GM18511 (cell line): ENCODE results near the gene TCP11L2.
A peak's percentile ranks its signal among the peaks of the same experiment; 100 is the strongest.
"Not testable (repeated sequence)": the region's sequence is repeated elsewhere in the genome, so short reads cannot be mapped to it uniquely, and the experiment has no call there.

Experiments used
- ATAC-seq: cut with Tn5 transposase; IDR thresholded peaks from one replicate; pipeline ENCODE4 v1.9.1; 2021; ENCODE audit warnings: mild to moderate bottlenecking, moderate library complexity; ENCODE audit not compliant: unreplicated experiment

TCP11L2 gene

DNA sequence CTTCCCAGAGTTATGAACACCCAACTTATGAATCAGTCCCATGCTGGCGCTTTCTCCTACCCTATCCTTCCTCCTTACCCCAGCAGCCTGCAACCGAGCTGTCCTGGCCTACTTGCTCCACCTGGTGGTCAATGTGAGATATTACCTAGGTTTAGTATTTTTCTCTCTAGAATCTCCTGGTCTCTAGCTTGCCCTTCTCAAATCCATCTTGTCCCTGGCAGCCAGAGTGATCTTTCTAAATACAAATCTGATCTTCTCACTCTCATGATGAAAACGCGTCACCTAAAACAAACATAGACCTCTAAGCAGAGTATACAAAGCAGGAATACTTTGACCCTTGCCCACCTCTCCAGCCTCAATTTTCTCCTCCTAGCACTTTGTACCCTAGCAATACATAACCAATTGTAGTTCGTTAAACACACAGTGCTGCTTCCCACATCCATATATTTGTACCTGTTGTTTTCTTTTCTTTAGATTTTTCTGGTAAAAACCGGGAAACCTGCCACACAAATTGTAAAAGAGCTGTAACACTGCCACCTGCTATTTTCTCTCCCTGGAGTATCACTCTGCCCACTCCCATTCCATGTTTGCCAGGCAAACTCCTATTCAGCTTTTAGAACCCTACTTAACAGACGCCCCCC, 20.0 kb upstream of the TCP11L2 start:
- ATAC-seq = no peak

DNA sequence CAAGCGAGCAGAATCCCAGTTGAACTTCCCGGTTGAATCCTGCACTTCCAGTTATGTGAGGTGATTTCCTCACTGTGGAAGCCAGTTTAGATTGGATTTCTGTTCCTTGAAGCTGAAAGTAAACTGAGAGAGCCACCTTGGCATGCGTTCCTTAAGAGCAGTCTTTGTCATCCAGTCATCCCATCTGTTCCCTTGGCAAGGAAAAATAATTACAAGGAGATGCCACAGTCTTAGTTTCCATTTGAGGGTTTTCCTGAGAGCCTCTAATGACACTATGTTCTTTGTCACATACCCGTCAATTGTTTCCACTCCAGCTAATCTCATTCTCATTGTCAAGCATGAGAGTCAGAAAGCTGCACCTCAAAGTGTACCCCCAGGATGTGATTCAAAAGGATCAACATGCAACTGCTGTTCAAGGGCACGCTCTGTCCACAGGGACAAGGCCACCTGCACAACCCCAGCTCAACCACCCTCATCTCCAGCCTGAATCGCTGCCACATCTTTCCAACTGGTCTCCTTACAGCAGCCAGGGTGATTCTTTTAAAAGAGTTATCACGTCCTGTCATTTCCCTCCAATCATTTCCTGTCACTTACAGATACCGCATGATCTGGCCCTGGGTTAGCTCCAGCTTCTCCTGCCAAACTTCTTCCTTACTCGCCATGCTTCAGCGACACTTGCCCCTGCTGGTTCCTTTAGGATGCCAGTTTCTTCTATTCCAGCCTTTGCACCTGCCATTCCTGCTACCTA, 18.0 kb upstream of the TCP11L2 start:
- ATAC-seq = no peak

DNA sequence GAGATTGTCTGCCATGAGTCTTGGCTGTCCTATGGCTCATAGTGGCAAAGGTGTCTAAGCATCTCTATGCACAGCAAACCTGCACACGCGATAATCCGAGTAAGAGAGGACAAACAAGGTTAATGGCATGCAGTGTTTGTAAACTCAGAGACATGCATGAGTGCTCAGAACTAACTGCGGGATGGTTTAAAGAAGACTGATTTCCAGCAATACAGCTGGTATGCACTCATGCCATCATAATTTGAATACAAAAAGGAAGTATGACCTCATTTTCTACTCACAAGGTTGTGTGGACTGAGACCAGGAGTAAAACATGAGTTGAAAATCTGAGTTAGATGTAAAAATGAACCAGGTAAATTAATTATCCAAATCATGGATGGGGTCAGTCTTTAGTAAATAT, 16.6 kb upstream of the TCP11L2 start:
- ATAC-seq = peak; percentile 74

DNA sequence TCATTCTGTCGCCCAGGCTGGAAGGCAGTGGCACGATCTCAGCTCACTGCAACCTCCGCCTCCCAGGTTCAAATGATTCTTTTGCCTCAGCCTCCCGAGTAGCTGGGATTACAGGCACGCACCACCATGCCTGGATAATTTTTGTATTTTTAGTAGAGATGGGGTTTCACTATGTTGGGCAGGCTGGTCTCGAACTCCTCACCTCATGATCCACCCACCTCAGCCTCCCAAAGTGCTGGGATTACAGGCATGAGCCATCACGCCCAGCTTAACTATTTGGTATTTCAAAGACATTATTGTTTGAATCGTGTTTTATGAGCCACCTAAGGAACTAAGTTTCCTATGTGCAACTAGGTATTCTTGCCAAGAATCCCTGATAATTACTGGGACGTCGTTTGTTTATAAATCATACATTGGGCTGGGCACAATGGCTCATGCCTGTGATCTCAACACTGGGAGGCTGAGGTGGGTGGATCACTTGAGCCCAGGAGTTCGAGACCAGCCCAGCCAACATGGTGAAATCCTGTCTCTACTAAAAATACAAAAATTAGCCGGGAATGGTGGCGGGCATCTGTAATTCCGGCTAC, 15.9 kb upstream of the TCP11L2 start:
- ATAC-seq = not testable (repeated sequence)

DNA sequence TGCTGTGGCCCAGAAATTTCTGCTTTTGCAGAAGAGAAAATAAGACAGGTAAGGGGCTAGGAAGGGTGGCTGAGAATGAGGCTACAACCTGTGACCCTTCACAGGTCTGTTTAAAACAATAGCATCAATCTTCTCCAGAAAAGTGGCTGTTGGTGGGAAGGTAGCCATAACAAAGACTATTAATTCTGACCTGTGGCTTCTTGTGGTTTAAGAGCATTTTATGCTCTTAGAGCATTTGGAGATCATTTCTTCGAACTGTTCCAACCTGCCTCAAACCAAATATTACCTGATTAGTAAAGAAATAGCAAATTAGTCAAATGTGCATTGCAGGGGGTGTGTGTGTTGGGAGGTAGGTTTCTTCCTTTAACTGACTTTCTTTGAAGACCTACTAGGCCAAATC, 15.2 kb upstream of the TCP11L2 start:
- ATAC-seq = no peak

DNA sequence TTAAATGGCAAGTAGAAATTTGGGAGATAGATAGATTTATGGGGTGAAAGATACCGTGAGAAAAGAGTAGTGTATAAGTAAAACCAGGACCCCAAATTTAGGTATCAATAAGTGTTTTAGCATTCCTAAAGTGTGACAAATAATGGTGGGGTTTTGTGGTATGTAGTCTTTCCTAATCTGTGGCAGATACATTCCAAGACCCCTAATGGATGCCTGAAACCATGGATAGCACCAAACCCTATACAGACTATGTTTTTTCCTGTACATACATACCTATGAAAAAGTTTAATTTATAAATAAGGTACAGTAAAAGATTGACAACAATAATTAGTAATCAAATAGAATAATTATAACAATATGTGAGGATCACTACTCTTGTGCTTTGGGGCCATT, 14.4 kb upstream of the TCP11L2 start:
- ATAC-seq = no peak

DNA sequence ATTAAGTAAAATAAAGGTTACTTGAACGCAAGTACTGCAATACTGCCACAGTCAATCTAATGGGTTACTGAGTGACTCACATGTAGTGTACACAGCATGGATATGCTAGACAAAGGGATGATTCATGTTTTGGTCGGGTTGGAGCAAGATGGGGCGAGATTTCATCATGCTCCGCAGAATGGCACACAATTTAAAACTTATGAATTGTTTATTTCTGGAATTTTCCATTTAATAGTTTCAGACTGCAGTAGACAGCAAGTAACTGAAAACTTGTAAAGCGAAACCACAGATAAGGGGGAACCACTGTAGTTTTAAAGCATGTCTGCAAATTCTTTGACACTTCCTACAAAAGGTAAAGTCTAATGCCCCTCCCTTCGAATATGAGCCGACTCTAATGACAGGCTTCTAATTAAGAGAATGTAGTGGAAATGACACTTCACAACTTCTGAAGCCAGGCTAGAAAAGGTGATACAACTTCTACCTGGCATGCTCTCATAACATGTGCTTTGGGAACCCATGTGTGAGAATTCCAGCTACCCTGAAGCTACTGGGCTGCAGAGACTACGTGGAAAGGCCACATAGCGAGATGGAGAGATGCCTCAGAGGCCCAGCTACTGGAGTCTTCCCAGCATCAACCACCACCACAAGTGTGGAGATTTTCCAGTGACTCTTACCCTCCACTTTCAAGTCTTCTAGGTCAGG, 13.9 kb upstream of the TCP11L2 start:
- no peak for ATAC-seq

DNA sequence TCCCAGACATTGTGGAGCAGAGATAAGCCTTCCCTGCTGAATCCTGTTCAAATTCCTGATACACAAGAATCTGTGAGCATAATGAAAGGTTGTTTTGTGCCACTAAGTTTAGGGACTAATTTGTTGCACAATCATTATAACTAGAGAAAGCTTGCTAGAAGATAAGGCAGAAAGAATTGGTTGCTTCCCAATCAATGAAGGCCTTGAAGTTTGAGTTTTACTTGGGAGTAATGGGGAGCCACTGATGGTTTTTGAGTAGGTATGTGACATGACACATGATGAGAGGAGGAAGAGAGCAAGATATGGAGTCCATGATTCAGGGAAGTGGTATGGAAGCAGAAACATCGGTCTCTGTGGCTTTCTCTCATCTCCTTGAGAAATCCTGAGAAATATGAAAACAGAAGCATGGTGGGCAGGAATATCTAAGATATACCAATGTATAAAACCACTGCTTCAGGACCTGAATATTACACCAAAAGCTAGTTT, 13.3 kb upstream of the TCP11L2 start:
- no peak for ATAC-seq

DNA sequence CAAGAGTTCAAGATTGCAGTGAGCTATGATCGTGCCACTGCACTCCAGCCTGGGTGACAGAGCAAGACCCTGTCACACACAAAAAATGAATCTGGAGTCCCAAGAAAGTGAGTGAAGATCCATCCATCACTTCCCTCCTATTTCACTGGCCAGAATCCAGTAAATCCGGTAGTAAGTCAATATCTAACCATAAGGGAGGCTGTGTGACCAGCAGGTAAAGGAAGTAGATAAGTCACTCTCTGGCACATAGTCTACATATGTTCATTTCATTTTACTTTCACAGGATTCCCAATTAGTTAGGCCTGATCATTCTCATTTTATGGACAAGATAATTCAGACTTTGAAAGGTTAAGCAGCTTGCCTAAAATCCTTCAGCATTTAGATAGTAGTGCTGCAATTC, 11.9 kb upstream of the TCP11L2 start:
- no peak for ATAC-seq

DNA sequence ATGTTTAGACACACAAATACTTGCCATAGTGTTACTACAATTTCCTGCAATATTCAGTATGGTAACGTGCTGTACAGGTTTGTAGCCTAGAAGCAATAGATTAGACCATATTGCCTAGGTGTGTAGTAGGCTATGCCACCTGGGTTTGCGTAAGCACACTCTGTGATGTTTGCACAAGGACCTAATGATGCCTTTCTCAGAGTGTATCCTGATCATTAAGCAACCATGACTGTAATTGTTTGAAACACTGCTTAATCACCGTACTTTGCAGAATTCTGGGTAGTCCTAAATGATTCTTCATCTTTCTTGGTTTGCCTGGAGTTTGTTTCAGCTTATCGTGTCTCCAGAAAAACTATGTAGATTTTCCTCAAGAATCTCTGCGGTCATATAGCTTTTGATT, 11.2 kb upstream of the TCP11L2 start:
- ATAC-seq = no peak

DNA sequence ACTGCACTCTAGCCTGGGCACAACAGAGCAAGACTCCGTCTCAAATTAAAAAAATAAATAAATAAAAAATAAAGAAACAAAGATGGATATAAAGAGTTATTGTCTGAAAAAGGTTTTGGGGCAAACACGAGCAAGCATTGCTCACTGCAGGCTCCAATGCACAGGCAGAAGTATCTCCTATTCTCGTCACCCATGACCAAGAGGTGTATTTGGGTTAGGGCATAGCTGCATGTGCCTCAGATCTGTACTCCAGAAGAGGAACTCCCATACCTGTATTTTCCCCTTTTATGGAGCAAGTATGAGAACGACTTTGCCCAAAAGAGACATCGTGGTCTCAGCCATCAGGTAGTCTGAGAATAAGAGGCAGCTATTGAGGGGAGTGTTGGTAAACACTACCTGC, 10.2 kb upstream of the TCP11L2 start:
- no peak for ATAC-seq

DNA sequence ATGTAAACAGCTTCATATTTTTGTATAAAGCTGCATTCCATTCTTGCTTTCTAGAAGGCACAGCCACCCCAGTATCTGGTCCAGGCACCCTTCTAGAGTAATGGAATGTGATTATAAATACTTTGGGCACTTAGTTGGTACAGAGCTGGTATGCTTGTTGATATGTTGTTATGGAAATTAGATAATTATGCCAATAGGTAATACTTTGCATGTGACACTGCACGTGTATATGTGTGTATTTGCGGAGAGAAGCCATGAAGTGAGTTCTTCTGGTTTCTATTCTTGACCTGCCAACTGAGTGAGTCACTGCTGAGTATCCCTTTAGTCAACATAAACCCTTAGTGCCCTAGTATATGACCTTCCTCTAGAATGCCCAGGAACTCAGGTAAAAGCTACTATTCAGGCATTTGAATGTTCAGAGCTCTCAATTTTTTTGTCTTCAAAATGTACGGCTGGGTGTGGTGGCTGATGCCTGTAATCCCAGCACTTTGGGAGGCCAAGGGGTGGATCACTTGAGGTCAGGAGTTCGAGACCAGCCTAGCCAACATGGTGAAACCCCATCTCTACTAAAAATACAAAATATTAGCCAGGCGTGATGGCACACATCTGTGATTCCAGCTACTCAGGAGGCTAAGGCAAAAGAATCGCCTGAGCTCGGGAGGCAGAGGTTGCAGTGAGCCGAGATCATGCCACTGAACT, 6.2 kb upstream of the TCP11L2 start:
- ATAC-seq = no peak

DNA sequence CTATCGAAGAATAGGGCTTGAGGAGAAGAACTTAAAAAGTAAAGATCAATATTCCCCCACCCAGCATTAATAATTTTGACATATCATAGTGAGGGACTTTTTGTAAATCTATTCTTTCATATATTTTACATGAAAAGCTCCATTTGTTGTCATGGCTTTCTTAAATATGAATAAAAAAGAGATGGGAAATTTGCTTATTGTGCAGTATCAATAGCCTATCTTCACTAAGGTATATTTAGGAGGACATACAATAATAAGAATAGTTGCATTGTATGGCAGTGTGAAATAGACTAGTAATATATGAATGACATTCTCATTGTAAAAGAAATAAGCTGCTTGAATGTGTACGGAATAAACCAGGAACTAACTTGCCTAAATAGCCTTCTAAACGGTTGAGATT, 5.5 kb upstream of the TCP11L2 start:
- ATAC-seq = no peak

DNA sequence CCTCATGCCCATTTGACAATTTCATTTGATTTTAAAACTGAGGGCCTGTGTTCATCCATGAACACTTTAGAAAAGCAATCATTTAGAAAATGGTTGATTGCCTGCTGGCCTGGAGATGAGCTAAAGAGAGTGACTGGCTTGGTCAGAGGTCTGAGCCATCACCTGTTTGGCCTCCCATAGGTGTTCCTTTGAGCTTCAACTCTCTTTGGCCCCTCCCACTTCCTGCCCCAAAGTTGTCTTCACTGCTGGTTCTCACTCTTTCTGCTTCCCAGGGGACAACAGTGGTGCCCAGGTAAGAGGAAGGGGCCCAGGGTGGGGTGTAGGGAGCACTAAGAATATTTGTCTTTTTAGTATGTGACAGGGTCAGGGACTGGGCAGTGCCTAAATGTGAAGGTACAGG, 4.9 kb upstream of the TCP11L2 start:
- ATAC-seq = no peak

DNA sequence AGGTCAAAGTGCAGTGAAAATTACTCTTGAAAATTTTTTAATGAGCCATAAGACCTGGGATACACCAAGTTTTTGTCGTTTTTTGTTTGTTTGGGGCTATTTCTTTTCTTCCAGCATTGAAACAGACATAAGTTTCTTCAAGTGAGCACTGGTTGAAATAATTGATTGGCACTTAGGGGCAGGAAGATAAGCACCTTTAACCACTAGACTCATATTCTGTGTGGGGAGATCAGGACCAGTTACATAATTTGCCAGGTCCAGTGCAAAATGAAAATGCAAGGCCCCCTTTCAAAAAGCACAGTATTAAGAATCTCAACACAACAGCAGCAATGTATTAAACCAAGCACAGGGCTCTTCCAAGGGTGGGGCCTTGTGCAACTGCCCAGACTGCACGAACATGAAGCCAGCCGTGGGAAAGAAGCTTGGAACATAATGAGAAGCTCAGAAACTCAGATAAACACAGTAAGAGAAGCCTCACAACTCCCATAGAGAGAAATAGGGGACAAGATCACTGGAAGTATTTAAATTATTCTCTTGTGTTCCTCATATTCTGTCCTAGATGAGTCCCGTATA, 3.2 kb upstream of the TCP11L2 start:
- no peak for ATAC-seq

DNA sequence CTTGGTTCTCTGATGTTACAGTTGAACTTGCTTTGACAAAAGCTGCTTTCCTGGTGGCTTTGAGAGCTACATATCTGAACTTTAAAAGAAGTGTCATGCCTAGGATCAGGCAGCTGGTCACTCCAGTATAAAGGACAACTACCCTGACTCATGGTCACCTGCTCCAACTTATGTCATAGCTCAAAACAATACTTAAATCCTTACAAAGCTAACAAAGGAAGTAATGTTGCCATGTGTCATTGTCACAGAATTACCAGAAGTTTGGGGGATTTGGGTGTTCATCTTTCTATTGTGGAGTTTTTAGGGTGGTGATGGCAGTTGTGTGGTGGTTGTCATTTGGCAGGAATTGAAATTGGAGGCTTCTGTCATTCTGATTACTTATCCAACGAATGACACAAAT, 1.8 kb upstream of the TCP11L2 start:
- ATAC-seq = no peak

DNA sequence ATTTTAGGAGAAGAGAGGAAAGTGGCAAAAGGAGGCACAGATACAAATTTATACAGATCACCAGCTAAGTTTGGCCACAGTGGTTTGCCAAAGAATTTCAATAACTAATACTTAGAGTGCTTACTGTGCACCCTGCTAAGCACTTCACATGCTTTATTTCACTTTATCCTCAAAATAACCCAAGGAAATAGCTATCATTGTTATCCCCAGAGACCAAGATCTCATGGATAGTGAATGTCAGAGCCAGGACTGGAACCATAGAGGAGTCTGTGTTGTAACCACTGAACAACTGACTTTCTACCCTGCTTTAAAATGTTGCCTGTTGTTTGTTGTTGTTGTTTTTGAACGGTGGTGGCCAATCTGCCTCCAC, 1.3 kb upstream of the TCP11L2 start:
- no peak for ATAC-seq

DNA sequence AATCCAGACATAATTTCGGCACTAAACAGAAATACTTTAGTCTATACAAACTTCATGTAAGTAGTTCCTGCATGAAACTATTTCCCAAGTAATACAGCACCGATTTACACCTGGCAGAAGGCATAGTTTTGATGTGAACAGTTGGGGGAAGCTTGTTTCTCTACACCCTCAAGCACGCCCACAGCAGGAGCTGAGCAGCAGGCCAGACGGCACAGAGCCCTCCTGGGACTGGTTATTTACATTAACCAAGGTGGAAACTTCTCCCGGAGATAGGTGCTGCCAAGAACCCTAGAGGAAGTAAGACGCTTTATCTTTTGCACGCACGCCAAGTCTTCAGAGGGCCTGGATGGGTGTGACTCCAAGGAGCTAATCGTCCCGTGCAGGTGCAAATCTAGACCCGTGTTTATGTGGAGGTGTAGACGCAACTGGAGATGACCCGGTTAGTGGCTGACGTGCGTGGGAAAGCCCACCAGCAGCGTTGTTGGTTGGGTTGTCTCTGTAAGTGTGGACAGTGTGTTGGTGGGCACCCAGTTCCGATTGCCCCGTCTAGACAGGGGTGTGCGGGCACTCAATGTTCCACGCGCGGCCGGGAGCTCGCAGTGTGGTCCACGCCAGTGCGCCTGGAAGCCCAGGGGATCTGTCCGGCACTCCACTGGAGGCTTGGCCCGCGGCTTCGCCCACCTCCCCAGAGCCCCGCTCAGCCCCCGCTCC, 767 bp upstream of the TCP11L2 start:
- peak; percentile 75 for ATAC-seq

DNA sequence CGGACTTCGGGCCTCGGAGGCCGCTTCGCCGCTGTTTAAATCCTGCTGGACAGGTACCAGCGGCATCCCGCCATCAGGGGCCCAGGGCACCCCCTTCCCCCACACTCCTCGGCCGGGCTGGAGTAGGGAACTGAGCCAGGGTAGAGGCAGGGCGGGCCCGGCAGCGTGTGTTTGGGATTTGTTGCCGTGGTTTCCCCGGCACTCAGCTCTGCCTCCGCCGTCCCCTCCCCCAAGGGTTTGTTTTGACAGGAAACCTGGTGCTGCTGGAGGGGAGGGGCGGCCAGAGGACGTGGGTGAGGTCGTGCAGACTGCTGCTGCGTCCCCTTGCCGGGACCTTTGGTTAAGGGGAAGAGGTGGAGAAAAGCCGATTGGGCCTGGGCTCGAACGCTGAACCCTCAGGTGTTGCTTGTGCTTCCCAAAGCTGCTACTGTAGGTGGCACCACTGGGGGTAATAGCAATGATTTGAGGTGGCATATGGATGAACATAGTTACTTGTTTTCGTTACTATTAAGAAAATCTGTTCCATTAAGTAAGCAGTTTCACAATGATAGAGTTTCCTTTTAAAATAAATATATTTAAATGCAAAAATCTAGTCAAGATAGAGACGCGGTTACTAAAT, 778 bp downstream of the TCP11L2 start:
- no peak for ATAC-seq

DNA sequence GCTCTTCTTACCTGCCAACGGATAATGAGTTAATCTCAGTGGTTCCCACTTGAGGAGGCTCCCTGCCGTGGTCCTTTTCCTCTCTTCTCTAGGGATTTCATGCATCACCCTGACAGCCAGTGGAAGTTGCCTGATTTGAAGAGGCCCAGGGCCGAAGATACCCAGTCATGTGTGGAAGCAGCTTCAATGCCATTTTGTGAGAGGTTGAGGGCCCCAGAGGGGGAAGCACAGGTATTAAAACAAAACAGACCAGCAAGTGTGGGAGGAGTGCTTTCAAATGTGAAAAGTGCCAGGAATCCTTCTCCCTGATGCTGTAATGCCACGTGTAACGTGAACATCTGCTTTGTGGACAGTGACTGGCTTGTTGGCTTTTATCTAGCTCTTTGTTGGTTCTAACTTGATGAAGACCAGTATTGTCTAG, 1.5 kb downstream of the TCP11L2 start:
- ATAC-seq = no peak
